PC-9 (cell line): ENCODE measurements around the gene YIPF6. TPM values are rescaled to one million over a fixed set of nuclear protein-coding genes. Genes with fewer than 3 reads are reported as not detected.

Experiments
- BruUV-seq: library from RNA; stranded (reverse); fragments of 400-500 nt; replicated peaks from 2 replicates; lab custom pipeline; 2021; lab: Mats Ljungman, UMichigan
- CTCF ChIA-PET: fragments of 300-600 bp; sonication (Branson Sonifier 250); formaldehyde crosslinking; loops from one replicate; lab custom pipeline; 2022; ENCODE audit warnings: antibody characterized with exemption; lab: Charles Lee
- POLR2A ChIA-PET: fragments of 300-600 bp; sonication (Branson Sonifier 250); formaldehyde crosslinking; loops from one replicate; lab custom pipeline; 2022; ENCODE audit warnings: antibody characterized with exemption; ENCODE audit not compliant: unreplicated experiment; lab: Charles Lee
- DNase-seq, 2 experiments: peaks; one replicate each; pipeline versions ENCODE4 v3.0.0 to v3.0.0-alpha.2; 2015 to 2022; ENCODE audit warnings: mixed read lengths in 1 of 2
- H2AFZ ChIP-seq: fragments of 200-600 bp; sonication (generic); 2 replicates; pipeline ENCODE4 v1.8.1; 2017; ENCODE audit warnings: antibody characterized with exemption
- H3F3A ChIP-seq: fragments of 200-600 bp; sonication (generic); 2 replicates; pipeline ENCODE4 v1.8.1; 2017; ENCODE audit warnings: antibody characterized with exemption, mild to moderate bottlenecking, low read depth; ENCODE audit not compliant: insufficient read depth
- H3K27ac ChIP-seq: fragments of 200-600 bp; sonication (generic); 2 replicates; pipeline ENCODE4 v1.6.1; 2016; ENCODE audit warnings: mixed run types
- H3K27me3 ChIP-seq: fragments of 200-600 bp; sonication (generic); 2 replicates; pipeline ENCODE4 v1.6.1; 2016; ENCODE audit warnings: low read depth, mixed run types; ENCODE audit not compliant: insufficient read depth
- H3K36me3 ChIP-seq: fragments of 200-600 bp; sonication (generic); 2 replicates; pipeline ENCODE4 v1.6.1; 2016; ENCODE audit warnings: low read depth, mixed run types
- H3K4me1 ChIP-seq: fragments of 200-600 bp; sonication (generic); replicated peaks from 2 replicates; pipeline ENCODE4 v1.6.1; 2016; ENCODE audit warnings: mixed run types; ENCODE audit not compliant: insufficient read depth
- H3K4me2 ChIP-seq: fragments of 200-600 bp; sonication (generic); 2 replicates; pipeline ENCODE4 v1.6.1; 2017; ENCODE audit warnings: mixed run types
- H3K4me3 ChIP-seq: fragments of 200-600 bp; sonication (generic); 2 replicates; pipeline ENCODE4 v1.6.1; 2016; ENCODE audit warnings: mixed run types
- H3K79me2 ChIP-seq: fragments of 200-600 bp; sonication (generic); 2 replicates; pipeline ENCODE4 v1.6.1; 2017; ENCODE audit warnings: low read depth, mixed run types
- H3K9me2 ChIP-seq: fragments of 200-600 bp; sonication (generic); 2 replicates; pipeline ENCODE4 v1.8.1; 2017; ENCODE audit warnings: mild to moderate bottlenecking; ENCODE audit not compliant: insufficient read depth
- H3K9me3 ChIP-seq: fragments of 200-600 bp; sonication (generic); 2 replicates; pipeline ENCODE4 v1.8.1; 2016; ENCODE audit warnings: low read depth; ENCODE audit not compliant: insufficient read depth
- H4K20me1 ChIP-seq: fragments of 200-600 bp; sonication (generic); 2 replicates; pipeline ENCODE4 v1.8.1; 2017; ENCODE audit not compliant: insufficient read depth
- CTCF ChIP-seq: fragments of 200-600 bp; sonication (generic); conservative IDR thresholded peaks from 2 replicates; pipeline ENCODE4 v1.6.1; 2017; ENCODE audit warnings: mixed run types, antibody characterized with exemption, mild to moderate bottlenecking, moderate library complexity
- EZH2 ChIP-seq: fragments of 200-600 bp; sonication (generic); IDR thresholded peaks from 2 replicates; pipeline ENCODE4 v1.8.0; 2017; ENCODE audit warnings: antibody characterized with exemption, low read depth
- intact Hi-C: fragments of 100-400 bp; cut with micrococcal nuclease; formaldehyde crosslinking; loops from one replicate; pipeline ENCODE4 v1.10.0; 2022; ENCODE audit not compliant: unreplicated experiment
- total RNA-seq: library from RNA; stranded (reverse); gene quantifications from 2 replicates; pipeline ENCODE4 v1.2.3, GENCODE V29; 2021

YIPF6 gene
- total RNA-seq, 1 experiment from 2014 or later: 49.1 TPM

GRCh38 chrX:68571610-68572311 lies 72.9 kb downstream of the YIPF6 start:
- Histone ChIP-seq H3K9me2 (no peaks in the 10 kb centered on the region), H4K20me1 (no peaks in the 10 kb centered on the region), H3K79me2 (no peaks in the 10 kb centered on the region), H3K9me3 (no peaks in the 10 kb centered on the region), H3K36me3 (no peaks in the 10 kb centered on the region), H3K27ac (peak overlapping the region; percentile 55), H3K4me2 (peak overlapping the region; percentile 40; the same call in 1 of the 2 replicates), H3K4me3 (no peak overlapping the region), H3K4me1 (peaks cover 10% of the 10 kb centered on the region), H3F3A (no peaks in the 10 kb centered on the region), H3K27me3 (no peaks in the 10 kb centered on the region), H2AFZ (no peak overlapping the region)
- POLR2A ChIA-PET: interaction anchor here (1.1 kb wide), 1 partner anchor 17 kb away, joined by 6 read pairs; no protein-coding TSS in a partner anchor
- no peak for TF ChIP-seq CTCF
- no peak for TF ChIP-seq EZH2
- peak; percentile 26 to 64 for DNase-seq
- no TSS peak for BruUV-seq
- CTCF ChIA-PET: interaction anchor here (1.0 kb wide), 1 partner anchor 139 kb away, joined by 5 read pairs; no protein-coding TSS in a partner anchor
- intact Hi-C loops: no loop called here

GRCh38 chrX:68574240-68574639 lies 75.4 kb downstream of the YIPF6 start:
- TF ChIP-seq EZH2 (no peak), CTCF (no peak)
- H2AFZ ChIP-seq: no peak overlapping the region
- no peak overlapping the region for H3K27ac ChIP-seq
- H3K4me3 ChIP-seq: no peak overlapping the region
- ChIA-PET POLR2A (no interaction called here), CTCF (no interaction called here)
- H4K20me1 ChIP-seq: no peaks in the 10 kb centered on the region
- H3K4me2 ChIP-seq: no peak overlapping the region
- intact Hi-C loops: no loop called here
- no peak for DNase-seq
- H3K79me2 ChIP-seq: no peaks in the 10 kb centered on the region
- no peaks in the 10 kb centered on the region for H3K9me3 ChIP-seq
- H3K9me2 ChIP-seq: no peaks in the 10 kb centered on the region
- H3K27me3 ChIP-seq: no peaks in the 10 kb centered on the region
- no peaks in the 10 kb centered on the region for H3K36me3 ChIP-seq
- no peaks in the 10 kb centered on the region for H3F3A ChIP-seq
- BruUV-seq: no TSS peak
- H3K4me1 ChIP-seq: peaks cover 10% of the 10 kb centered on the region

GRCh38 chrX:68579810-68580209 lies 81.0 kb downstream of the YIPF6 start:
- Histone ChIP-seq H3K27ac (no peak overlapping the region), H3K79me2 (no peaks in the 10 kb centered on the region), H3K4me2 (no peak overlapping the region), H3K4me1 (peaks cover 11% of the 10 kb centered on the region), H3K9me3 (no peaks in the 10 kb centered on the region), H3K27me3 (no peaks in the 10 kb centered on the region), H4K20me1 (no peaks in the 10 kb centered on the region), H3K4me3 (no peak overlapping the region), H3F3A (no peaks in the 10 kb centered on the region), H2AFZ (no peak overlapping the region), H3K9me2 (no peaks in the 10 kb centered on the region), H3K36me3 (no peaks in the 10 kb centered on the region)
- no peak for DNase-seq
- CTCF ChIA-PET: no interaction called here
- TF ChIP-seq CTCF (no peak), EZH2 (no peak)
- intact Hi-C loops: no loop called here
- POLR2A ChIA-PET: no interaction called here
- no TSS peak for BruUV-seq
